Panc1 (cell line): ENCODE data around the gene GJC2. TPM values are rescaled to one million over a fixed set of nuclear protein-coding genes. Genes with fewer than 3 reads are reported as not detected.

Source experiments
- ATAC-seq: fragments of 200-7000 bp; cut with Tn5 transposase; 2 replicates; pipeline ENCODE4 v1.9.1; 2020; ENCODE audit warnings: mild to moderate bottlenecking, moderate library complexity
- BruUV-seq: library from RNA; stranded (reverse); fragments of 400-500 nt; replicated peaks from 2 replicates; lab custom pipeline; 2021; lab: Mats Ljungman, UMichigan
- CTCF ChIA-PET: fragments of 300-600 bp; sonication (Branson Sonifier 250); formaldehyde crosslinking; loops from one replicate; lab custom pipeline; 2022; ENCODE audit warnings: antibody characterized with exemption; lab: Charles Lee
- POLR2A ChIA-PET: fragments of 300-600 bp; sonication (Branson Sonifier 250); formaldehyde crosslinking; loops from one replicate; lab custom pipeline; 2022; ENCODE audit warnings: antibody characterized with exemption; lab: Charles Lee
- DNase-seq: peaks from one replicate; pipeline ENCODE4 v3.0.0-alpha.2; 2010; ENCODE audit warnings: low read depth, low spot score
- H3K27ac ChIP-seq: 2 replicates; pipeline ENCODE4 v1.5.1; 2011; ENCODE audit warnings: mild to moderate bottlenecking, low read length, inconsistent platforms
- H3K27me3 ChIP-seq: fragments of 200-500 bp; sonication (Bioruptor generic); 2 replicates; pipeline ENCODE4 v1.6.0; 2014; ENCODE audit warnings: low read length, inconsistent platforms; ENCODE audit not compliant: control insufficient read depth, insufficient read depth
- H3K36me3 ChIP-seq: fragments of 200-500 bp; sonication (Bioruptor generic); 2 replicates; pipeline ENCODE4 v1.5.1; 2014; ENCODE audit warnings: inconsistent platforms, mild to moderate bottlenecking, low read length, moderate library complexity; ENCODE audit not compliant: control insufficient read depth, insufficient read depth
- H3K4me1 ChIP-seq: 2 replicates; pipeline ENCODE4 v1.5.1; 2011; ENCODE audit warnings: inconsistent platforms, mild to moderate bottlenecking, low read length, moderate library complexity; ENCODE audit not compliant: control insufficient read depth, insufficient read depth
- H3K4me3 ChIP-seq, 2 experiments: 2 replicates each; pipeline ENCODE4 v1.5.1; 2011 to 2012; ENCODE audit warnings: low read depth in 2 of 2, low read length in 2 of 2, mild to moderate bottlenecking in 2 of 2, inconsistent platforms in 1 of 2, moderate library complexity in 1 of 2
- H3K9me3 ChIP-seq: fragments of 200-500 bp; sonication (Bioruptor generic); 2 replicates; pipeline ENCODE4 v1.5.1; 2014; ENCODE audit warnings: low read depth, mild to moderate bottlenecking, inconsistent platforms, low read length, moderate library complexity; ENCODE audit not compliant: control insufficient read depth, insufficient read depth
- CTCF ChIP-seq: fragments of 450-650 bp; IDR thresholded peaks from 2 replicates; pipeline ENCODE4 v1.5.1; 2017; ENCODE audit warnings: mild to moderate bottlenecking
- POLR2AphosphoS5 ChIP-seq: IDR thresholded peaks from 2 replicates; pipeline ENCODE4 v1.6.1; 2012; ENCODE audit warnings: mild to moderate bottlenecking, low read depth, low read length, moderate library complexity
- REST ChIP-seq, 2 experiments: IDR thresholded peaks; 2 replicates each; pipeline ENCODE4 v1.6.1; 2011 to 2012; ENCODE audit warnings: low read depth in 2 of 2, control low read depth in 1 of 2, low read length in 1 of 2, mild to moderate bottlenecking in 1 of 2, moderate library complexity in 1 of 2; ENCODE audit not compliant: insufficient read depth in 1 of 2
- SIN3A ChIP-seq: IDR thresholded peaks from 2 replicates; pipeline ENCODE4 v1.6.1; 2012; ENCODE audit warnings: low read depth, mild to moderate bottlenecking, low read length, moderate library complexity, borderline replicate concordance; ENCODE audit not compliant: insufficient read depth
- TCF7L2 ChIP-seq: IDR thresholded peaks from 2 replicates; pipeline ENCODE4 v1.6.1; 2011; ENCODE audit warnings: mild to moderate bottlenecking, low read depth, low read length, inconsistent platforms
- in situ Hi-C: cut with HindIII; loops from 2 replicates; pipeline ENCODE4 v1.10.0; 2016; ENCODE audit warnings: low sequenced_read_pairs, low pct_unique_long_range_greater_than_20kb
- intact Hi-C: fragments of 100-400 bp; cut with micrococcal nuclease; formaldehyde crosslinking; loops from one replicate; pipeline ENCODE4 v1.10.0; 2022; ENCODE audit not compliant: unreplicated experiment
- total RNA-seq: library from RNA; stranded (reverse); gene quantifications from one replicate; pipeline ENCODE4 v1.2.1, GENCODE V29; 2021; ENCODE audit not compliant: unreplicated experiment

Gene GJC2
- total RNA-seq, 1 experiment from 2014 or later: 2.4 TPM

GRCh38 chr1:228198977-228199590, 49.4 kb downstream of the GJC2 start:
- Histone ChIP-seq H3K4me3 (no peak overlapping the region), H3K27ac (no peak overlapping the region), H3K36me3 (no peaks in the 10 kb centered on the region), H3K4me1 (no peaks in the 10 kb centered on the region), H3K9me3 (peaks cover 11% of the 10 kb centered on the region; the same call in 1 of the 2 replicates), H3K27me3 (no peaks in the 10 kb centered on the region)
- ATAC-seq (no peak), DNase-seq (no peak)
- TF ChIP-seq SIN3A (no peak), TCF7L2 (no peak), REST (IDR thresholded peaks at IDR 0.05; ENCODE audit: insufficient read depth in 1 of 2, low read depth in 2 of 2, low read length in 1 of 2) (no peak), CTCF (no peak), POLR2AphosphoS5 (no peak)
- ChIA-PET CTCF (no interaction called here), POLR2A (interaction anchor here (0.7 kb wide), 1 partner anchor 11 kb away, joined by 3 read pairs; no protein-coding TSS in a partner anchor)
- intact Hi-C loops (no loop called here), in situ Hi-C loops (no loop called here)
- no TSS peak for BruUV-seq

GRCh38 chr1:228204958-228205357, 55.2 kb downstream of the GJC2 start:
- DNase-seq (no peak), ATAC-seq (no peak)
- intact Hi-C loops: no loop called here
- Histone ChIP-seq H3K27ac (no peak overlapping the region), H3K4me1 (peaks cover 9% of the 10 kb centered on the region; the same call in 1 of the 2 replicates), H3K36me3 (no peaks in the 10 kb centered on the region), H3K27me3 (no peaks in the 10 kb centered on the region), H3K4me3 (no peak overlapping the region), H3K9me3 (no peaks in the 10 kb centered on the region)
- no peak for TF ChIP-seq REST (IDR thresholded peaks at IDR 0.05; ENCODE audit: insufficient read depth in 1 of 2, low read depth in 2 of 2, low read length in 1 of 2)
- no peak for TF ChIP-seq POLR2AphosphoS5
- TF ChIP-seq CTCF: no peak
- TF ChIP-seq TCF7L2: no peak
- TF ChIP-seq SIN3A: no peak
- no TSS peak for BruUV-seq
- CTCF ChIA-PET: no interaction called here
- in situ Hi-C loops: no loop called here
- POLR2A ChIA-PET: no interaction called here
